Endothelial cell of umbilical vein (primary cell): Measurements from ENCODE around the gene IQGAP3. TPM values are rescaled to one million over a fixed set of nuclear protein-coding genes. Genes with fewer than 3 reads are reported as not detected.

ENCODE experiments used
- BruUV-seq: library from RNA; stranded (reverse); fragments of 400-500 nt; replicated peaks from 2 replicates; lab custom pipeline; 2021; lab: Mats Ljungman, UMichigan
- CTCF ChIA-PET: fragments of 300-600, 350-600 bp; sonication (Branson Sonifier 250); formaldehyde crosslinking; loops from one replicate; lab custom pipeline; 2021; ENCODE audit warnings: antibody characterized with exemption, inconsistent platforms; lab: Charles Lee
- POLR2A ChIA-PET: fragments of 300-600, 350-600 bp; sonication (Branson Sonifier 250); formaldehyde crosslinking; loops from one replicate; lab custom pipeline; 2021; ENCODE audit warnings: antibody characterized with exemption, inconsistent platforms; lab: Charles Lee
- DNase-seq: peaks from one replicate; pipeline ENCODE4 v3.0.0-alpha.2; 2011; ENCODE audit warnings: low read depth, low spot score
- FAIRE-seq: peaks from 2 replicates; lab custom pipeline; 2011; peaks lifted over from hg19 to GRCh38; lab: Jason Lieb, UNC
- H2AFZ ChIP-seq: 2 replicates; pipeline ENCODE4 v1.6.0; 2012; ENCODE audit warnings: low read depth, low read length, control low read depth, inconsistent platforms
- H3K27ac ChIP-seq: 2 replicates; pipeline ENCODE4 v1.5.1; 2011; ENCODE audit warnings: low read depth, mild to moderate bottlenecking, control low read depth, low read length, moderate library complexity; ENCODE audit not compliant: insufficient read depth
- H3K27me3 ChIP-seq, 2 experiments: 2 replicates each; pipeline versions ENCODE4 v1.6.0 to v1.6.1; 2011; ENCODE audit warnings: low read length in 2 of 2, mixed read lengths in 1 of 2; ENCODE audit not compliant: control insufficient read depth in 2 of 2, insufficient read depth in 2 of 2
- H3K36me3 ChIP-seq, 2 experiments: 2 replicates in 1 of 2; 3 replicates in 1 of 2; pipeline ENCODE4 v1.5.1; 2011; ENCODE audit warnings: low read length in 2 of 2, mild to moderate bottlenecking in 1 of 2, moderate library complexity in 1 of 2; ENCODE audit not compliant: control insufficient read depth in 2 of 2, insufficient read depth in 2 of 2; ENCODE audit errors: extremely low read depth in 1 of 2
- H3K4me1 ChIP-seq: 3 replicates; pipeline ENCODE4 v1.5.1; 2011; ENCODE audit warnings: mild to moderate bottlenecking, low read length; ENCODE audit not compliant: control insufficient read depth, insufficient read depth; ENCODE audit errors: extremely low read depth
- H3K4me2 ChIP-seq: 2 replicates; pipeline ENCODE4 v1.6.1; 2011; ENCODE audit warnings: low read length, control low read depth, mixed read lengths; ENCODE audit not compliant: insufficient read depth
- H3K4me3 ChIP-seq, 3 experiments: fragments of 200-600 bp in 1 of 3; sonication (generic), shearing (Covaris generic) in 1 of 3; replicated peaks in 1 of 3; 2 replicates each; pipeline ENCODE4 v1.5.1; 2011 to 2016; ENCODE audit warnings: control low read depth in 3 of 3, low read length in 3 of 3, mild to moderate bottlenecking in 2 of 3, inconsistent platforms in 1 of 3, low read depth in 1 of 3, moderate library complexity in 1 of 3; ENCODE audit not compliant: insufficient read depth in 1 of 3
- H3K79me2 ChIP-seq: 2 replicates; pipeline ENCODE4 v1.6.0; 2012; ENCODE audit warnings: low read length, inconsistent platforms; ENCODE audit not compliant: control insufficient read depth, insufficient read depth
- H3K9ac ChIP-seq: replicated peaks from 2 replicates; pipeline ENCODE3; 2011; ENCODE audit warnings: low read length, control low read depth; ENCODE audit not compliant: insufficient read depth; ENCODE audit errors: extremely low read depth
- H3K9me1 ChIP-seq: replicated peaks from 3 replicates; pipeline ENCODE4 v1.6.0; 2011; ENCODE audit warnings: mild to moderate bottlenecking, low read length; ENCODE audit not compliant: control insufficient read depth, insufficient read depth; ENCODE audit errors: extremely low read depth
- H3K9me3 ChIP-seq: replicated peaks from 2 replicates; pipeline ENCODE4 v1.5.1; 2012; ENCODE audit warnings: low read length, inconsistent platforms; ENCODE audit not compliant: control insufficient read depth, insufficient read depth
- H4K20me1 ChIP-seq: replicated peaks from 2 replicates; pipeline ENCODE3; 2011; ENCODE audit warnings: mild to moderate bottlenecking, low read length; ENCODE audit not compliant: control insufficient read depth, insufficient read depth; ENCODE audit errors: extremely low read depth
- EZH2 ChIP-seq: IDR thresholded peaks from 2 replicates; pipeline ENCODE4 v1.6.1; 2012; ENCODE audit warnings: borderline replicate concordance, low read depth, mild to moderate bottlenecking, moderate library complexity, low read length, inconsistent platforms; ENCODE audit not compliant: severe bottlenecking
- FOS ChIP-seq: IDR thresholded peaks from 2 replicates; pipeline ENCODE4 v1.6.1; 2011; ENCODE audit warnings: mild to moderate bottlenecking, low read length, moderate library complexity, borderline replicate concordance; ENCODE audit not compliant: insufficient read depth
- GATA2 ChIP-seq: IDR thresholded peaks from 2 replicates; pipeline ENCODE4 v1.7.0; 2011; ENCODE audit warnings: low read depth, mild to moderate bottlenecking, moderate library complexity, mixed read lengths, low read length; ENCODE audit not compliant: insufficient read length, insufficient read depth
- JUN ChIP-seq: IDR thresholded peaks from 2 replicates; pipeline ENCODE4 v1.6.1; 2011; ENCODE audit warnings: borderline replicate concordance, low read depth; ENCODE audit not compliant: insufficient read length, insufficient read depth
- MYC ChIP-seq: IDR thresholded peaks from one replicate; pipeline ENCODE4 v1.6.1; 2011; ENCODE audit warnings: mild to moderate bottlenecking, low read depth, low read length
- POLR2A ChIP-seq: IDR thresholded peaks from 2 replicates; pipeline ENCODE4 v1.6.1; 2012; ENCODE audit warnings: low read depth, mild to moderate bottlenecking, control low read depth, low read length
- POLR2AphosphoS5 ChIP-seq: IDR thresholded peaks from 2 replicates; pipeline ENCODE4 v1.6.1; 2012; ENCODE audit warnings: low read depth, mild to moderate bottlenecking, control low read depth, low read length, moderate library complexity; ENCODE audit not compliant: insufficient read depth
- dilution Hi-C: fragments of 300-500 bp; cut with MboI; formaldehyde crosslinking; loops from one replicate; pipeline ENCODE4 v1.15.0; 2019; ENCODE audit warnings: low sequenced_read_pairs; ENCODE audit not compliant: extremely low pct_ligation_motif_present
- intact Hi-C: fragments of 100-400 bp; cut with micrococcal nuclease; formaldehyde crosslinking; loops from one replicate; pipeline ENCODE4 v1.10.0; 2022
- polyA plus RNA-seq, 4 experiments: library from polyadenylated mRNA; depleted of rRNA in 3 of 4; stranded (reverse) in 3 of 4; unstranded in 1 of 4; fragments of >200 nt; gene quantifications; 2 replicates each; pipeline versions ENCODE4 v1.2.1 to v1.2.3, GENCODE V29; 2011 to 2012; ENCODE audit warnings: missing spikeins in 1 of 4
- total RNA-seq: library from RNA; stranded (reverse); gene quantifications from 2 replicates; pipeline ENCODE4 v1.2.3, GENCODE V29; 2021
- TF ChIP-seq, protein P1 (sequence below), 2 donors: IDR thresholded peaks; 1 replicate in 1 of 2; 2 replicates in 1 of 2; pipeline ENCODE4 v1.5.1; 2011; ENCODE audit warnings: low read length in 2 of 2, mild to moderate bottlenecking in 2 of 2, moderate library complexity in 2 of 2, control low read depth in 1 of 2, inconsistent platforms in 1 of 2, low read depth in 1 of 2; ENCODE audit not compliant: insufficient read depth in 1 of 2; ENCODE audit errors: extremely low read depth in 1 of 2
- TF ChIP-seq, protein P2 (sequence below): IDR thresholded peaks from 2 replicates; pipeline ENCODE4 v1.6.1; 2011; ENCODE audit not compliant: insufficient read depth, insufficient read length

Gene IQGAP3
- total and polyA plus RNA-seq, 2 donors (not counting 3 experiments of a cell fraction or from before 2014, with no cell fraction given) = 28.3 to 60.7 TPM

DNA sequence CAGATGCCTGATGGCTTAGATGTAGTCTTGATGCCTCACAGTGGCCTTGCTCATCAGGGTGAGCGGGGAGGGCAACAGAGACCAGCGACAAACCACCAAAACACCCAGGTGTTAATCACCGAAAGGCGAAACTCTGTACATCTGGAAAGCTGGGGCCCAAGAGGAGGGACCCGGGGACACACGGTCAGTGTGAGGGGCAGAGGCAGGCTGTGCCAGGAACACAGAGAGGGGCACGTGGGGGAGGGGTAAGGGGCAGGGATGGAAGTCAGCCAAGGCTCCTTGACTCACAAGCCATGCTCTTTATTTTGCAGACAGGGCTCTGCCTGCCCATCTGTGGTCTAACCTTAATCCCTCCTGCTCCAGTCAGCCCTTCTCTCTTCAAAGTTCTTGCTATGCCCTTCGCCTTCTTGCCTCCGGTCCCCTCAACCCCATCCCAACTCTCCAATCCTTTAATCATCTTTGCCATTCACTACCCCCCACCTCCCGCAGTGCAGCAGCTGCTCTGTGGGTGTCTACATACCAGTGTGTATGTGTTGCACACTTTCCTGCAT is 76.1 kb downstream of the IQGAP3 start:
- TF ChIP-seq MYC (no peak), FOS (no peak), GATA2 (no peak), POLR2AphosphoS5 (no peak), POLR2A (no peak), EZH2 (no peak), JUN (no peak)
- TF ChIP-seq, protein P1, sequence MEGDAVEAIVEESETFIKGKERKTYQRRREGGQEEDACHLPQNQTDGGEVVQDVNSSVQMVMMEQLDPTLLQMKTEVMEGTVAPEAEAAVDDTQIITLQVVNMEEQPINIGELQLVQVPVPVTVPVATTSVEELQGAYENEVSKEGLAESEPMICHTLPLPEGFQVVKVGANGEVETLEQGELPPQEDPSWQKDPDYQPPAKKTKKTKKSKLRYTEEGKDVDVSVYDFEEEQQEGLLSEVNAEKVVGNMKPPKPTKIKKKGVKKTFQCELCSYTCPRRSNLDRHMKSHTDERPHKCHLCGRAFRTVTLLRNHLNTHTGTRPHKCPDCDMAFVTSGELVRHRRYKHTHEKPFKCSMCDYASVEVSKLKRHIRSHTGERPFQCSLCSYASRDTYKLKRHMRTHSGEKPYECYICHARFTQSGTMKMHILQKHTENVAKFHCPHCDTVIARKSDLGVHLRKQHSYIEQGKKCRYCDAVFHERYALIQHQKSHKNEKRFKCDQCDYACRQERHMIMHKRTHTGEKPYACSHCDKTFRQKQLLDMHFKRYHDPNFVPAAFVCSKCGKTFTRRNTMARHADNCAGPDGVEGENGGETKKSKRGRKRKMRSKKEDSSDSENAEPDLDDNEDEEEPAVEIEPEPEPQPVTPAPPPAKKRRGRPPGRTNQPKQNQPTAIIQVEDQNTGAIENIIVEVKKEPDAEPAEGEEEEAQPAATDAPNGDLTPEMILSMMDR (IDR thresholded peaks at IDR 0.05; ENCODE audit: extremely low read depth in 1 of 2, insufficient read depth in 1 of 2, low read depth in 1 of 2, low read length in 2 of 2) = no peak
- TF ChIP-seq, protein P2, sequence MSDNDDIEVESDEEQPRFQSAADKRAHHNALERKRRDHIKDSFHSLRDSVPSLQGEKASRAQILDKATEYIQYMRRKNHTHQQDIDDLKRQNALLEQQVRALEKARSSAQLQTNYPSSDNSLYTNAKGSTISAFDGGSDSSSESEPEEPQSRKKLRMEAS = no peak
- Histone ChIP-seq H3K9me1 (no peaks in the 10 kb centered on the region), H3K27ac (no peak overlapping the region), H3K4me2 (peak overlapping the region; percentile 22), H3K27me3 (no peaks in the 10 kb centered on the region), H3K4me3 (no peak overlapping the region), H3K9ac (no peak overlapping the region), H3K4me1 (peaks cover 34% of the 10 kb centered on the region), H3K36me3 (peaks cover 0 to 7% of the 10 kb centered on the region in 2 experiments), H2AFZ (no peak overlapping the region), H3K79me2 (peaks cover 90% of the 10 kb centered on the region), H4K20me1 (no peaks in the 10 kb centered on the region), H3K9me3 (no peaks in the 10 kb centered on the region)
- DNase-seq = no peak
- dilution Hi-C loops (no loop called here), intact Hi-C loops (no loop called here)
- POLR2A ChIA-PET = no interaction called here
- FAIRE-seq = no peak
- CTCF ChIA-PET = interaction anchor here (0.8 to 9.6 kb wide), 2 partner anchors 9 to 16 kb away, joined by 6 to 119 read pairs; no protein-coding TSS in a partner anchor
- BruUV-seq = no TSS peak
